SW 1271 (cell line): ENCODE results near the gene SLC37A3.
A peak's percentile ranks its signal among the peaks of the same experiment; 100 is the strongest.
"Not testable (repeated sequence)": the region's sequence is repeated elsewhere in the genome, so short reads cannot be mapped to it uniquely, and the experiment has no call there.

Experiments used
- DNase-seq, 2 experiments: peaks; one replicate each; lab custom pipeline; 2025; lab: John Stamatoyannopoulos, UW

SLC37A3 gene, protein sequence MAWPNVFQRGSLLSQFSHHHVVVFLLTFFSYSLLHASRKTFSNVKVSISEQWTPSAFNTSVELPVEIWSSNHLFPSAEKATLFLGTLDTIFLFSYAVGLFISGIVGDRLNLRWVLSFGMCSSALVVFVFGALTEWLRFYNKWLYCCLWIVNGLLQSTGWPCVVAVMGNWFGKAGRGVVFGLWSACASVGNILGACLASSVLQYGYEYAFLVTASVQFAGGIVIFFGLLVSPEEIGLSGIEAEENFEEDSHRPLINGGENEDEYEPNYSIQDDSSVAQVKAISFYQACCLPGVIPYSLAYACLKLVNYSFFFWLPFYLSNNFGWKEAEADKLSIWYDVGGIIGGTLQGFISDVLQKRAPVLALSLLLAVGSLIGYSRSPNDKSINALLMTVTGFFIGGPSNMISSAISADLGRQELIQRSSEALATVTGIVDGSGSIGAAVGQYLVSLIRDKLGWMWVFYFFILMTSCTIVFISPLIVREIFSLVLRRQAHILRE

DNA sequence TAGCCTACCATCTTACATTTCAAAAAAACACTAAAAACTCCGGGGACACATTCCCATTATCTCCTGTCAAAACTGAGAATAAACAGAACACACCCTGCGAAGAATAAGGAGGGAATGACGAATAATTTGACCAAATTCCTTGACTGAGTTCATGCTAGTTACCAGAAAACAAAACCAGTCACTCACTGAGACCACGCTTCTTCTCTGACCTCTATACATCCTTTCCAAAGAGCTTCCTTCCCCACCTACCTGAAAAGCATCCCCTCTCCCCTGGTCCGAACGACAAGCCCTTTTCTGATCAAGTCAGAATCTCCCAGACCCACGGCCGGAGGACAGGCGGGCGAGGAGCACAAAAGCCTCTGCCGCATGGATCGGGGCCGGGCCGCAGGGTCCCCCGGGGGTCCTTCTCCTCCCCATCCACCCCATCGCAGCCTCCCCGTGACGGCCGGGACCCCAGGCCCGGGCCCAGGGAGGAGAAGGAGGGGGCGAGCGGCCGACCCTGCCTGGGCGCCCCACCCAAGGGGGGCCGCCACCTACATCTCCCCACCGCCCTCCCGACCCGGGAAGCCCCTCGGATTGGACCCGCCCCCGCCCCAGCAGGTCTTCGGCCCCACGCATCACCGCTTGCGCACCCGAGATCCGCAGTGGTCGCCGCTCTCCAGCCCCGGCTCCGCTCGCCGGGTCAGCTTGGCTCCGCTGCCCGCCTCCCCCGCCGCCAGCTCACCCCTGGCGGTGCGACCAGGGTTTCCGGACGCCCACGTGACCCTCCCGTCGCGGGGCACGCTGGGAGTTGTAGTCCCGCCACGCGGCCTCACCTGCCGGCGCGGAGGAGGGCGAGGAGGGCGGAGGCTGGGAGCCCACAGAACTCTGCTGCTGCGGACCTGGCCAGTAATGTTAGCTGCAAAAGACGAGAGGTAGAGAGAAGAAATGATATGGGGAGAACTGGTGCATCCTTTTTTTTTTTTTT is at the start of gene SLC37A3:
Gene SLC37A3 (minus strand): TSS at position 747 of the 967 bp plus-strand sequence. CDS start 16,004 bp downstream, outside the sequence.
- DNase-seq: peak; percentile 24 to 50

DNA sequence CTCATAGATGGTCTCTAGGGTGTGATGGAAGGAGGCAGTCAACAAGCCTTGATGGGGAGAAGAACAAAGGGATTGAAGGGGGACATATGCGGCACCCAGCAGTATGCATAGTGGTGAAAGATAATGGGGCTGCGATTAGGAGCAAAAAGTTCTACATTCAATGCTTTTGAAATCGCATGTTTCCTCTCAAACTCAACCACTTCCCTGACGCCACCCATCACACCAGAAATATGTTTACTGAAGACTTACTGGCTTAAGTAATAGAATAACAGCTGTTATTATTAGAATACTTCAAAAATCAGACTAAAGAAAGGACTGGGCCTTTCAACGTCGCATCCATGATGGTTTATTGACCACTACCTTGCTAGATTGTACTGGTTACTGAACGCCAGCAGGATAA is 49.5 kb upstream of the SLC37A3 start:
- no peak for DNase-seq

DNA sequence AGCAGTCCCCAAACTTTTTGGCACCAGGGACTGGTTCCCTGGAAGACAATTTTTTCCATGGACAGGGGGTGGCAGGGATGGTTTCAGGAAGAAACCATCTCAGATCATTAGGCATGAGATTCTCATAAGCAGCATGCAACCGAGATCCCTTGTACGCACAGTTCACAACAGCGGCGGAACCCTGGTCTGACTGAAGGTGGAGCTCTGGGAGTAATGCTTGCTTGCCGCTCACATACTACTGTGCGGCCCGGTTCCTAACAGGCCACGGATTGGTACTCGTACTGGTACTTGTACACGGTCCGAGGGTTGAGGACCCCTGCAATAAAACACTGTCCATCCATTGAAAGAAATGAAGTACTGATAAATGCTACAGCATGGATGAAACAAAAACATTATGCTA is 48.1 kb upstream of the SLC37A3 start:
- no peak for DNase-seq

DNA sequence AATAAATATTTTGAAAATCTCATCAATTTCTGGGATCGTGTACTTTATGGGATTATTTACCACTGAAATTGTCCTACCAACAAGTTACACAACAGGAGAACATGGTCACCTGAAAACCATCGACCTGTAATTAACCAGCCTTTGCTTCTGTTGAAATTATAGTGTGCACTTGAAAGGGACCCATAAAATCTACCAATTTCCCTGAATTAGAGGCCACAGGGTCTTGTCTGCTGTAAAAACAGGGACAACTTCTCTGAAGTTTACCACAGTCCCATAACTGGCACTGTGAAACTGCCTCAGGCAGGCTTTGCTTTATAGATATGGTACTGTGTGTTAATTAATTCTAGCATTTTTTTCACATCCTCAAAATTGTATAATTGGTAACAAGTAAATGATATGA is 43.2 kb upstream of the SLC37A3 start:
- no peak for DNase-seq

DNA sequence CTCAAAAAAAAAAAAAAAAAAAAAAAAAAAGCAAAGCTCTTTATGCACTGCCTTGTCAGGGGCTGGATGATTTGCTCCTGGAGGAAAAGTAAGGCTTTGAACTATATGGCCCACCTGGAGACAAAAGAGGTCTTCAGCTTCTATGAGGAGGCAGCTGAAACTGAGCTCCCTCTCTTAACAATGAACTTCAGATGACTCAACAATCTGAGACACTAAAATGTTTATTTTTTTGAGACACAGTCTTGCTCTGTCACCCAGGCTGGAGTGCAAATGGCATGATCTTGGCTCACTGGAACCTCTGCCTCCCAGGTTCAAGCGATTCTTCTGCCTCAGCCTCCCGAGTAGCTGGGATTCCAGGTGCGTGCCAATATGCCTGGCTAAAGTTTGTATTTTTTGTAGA is 42.3 kb upstream of the SLC37A3 start:
- DNase-seq: no peak

DNA sequence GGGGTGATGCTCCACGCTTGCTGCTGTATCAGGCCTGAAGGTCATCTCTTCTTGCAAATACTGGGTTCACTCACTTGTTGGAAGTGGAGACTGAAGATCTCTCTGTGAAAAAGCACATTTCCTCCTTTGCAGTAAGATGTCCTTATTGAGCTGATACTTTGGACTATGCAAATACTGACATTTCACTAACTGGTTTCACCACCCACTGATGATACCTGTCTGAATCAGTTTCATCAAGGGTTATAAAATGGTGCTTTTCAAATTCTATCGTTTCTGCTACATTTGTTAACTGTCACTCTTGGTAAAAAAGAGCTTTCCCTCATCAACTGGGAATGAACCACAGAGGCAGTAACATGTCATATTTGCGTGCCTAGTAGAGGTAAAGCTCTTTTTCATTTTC is 41.0 kb upstream of the SLC37A3 start:
- no peak for DNase-seq

DNA sequence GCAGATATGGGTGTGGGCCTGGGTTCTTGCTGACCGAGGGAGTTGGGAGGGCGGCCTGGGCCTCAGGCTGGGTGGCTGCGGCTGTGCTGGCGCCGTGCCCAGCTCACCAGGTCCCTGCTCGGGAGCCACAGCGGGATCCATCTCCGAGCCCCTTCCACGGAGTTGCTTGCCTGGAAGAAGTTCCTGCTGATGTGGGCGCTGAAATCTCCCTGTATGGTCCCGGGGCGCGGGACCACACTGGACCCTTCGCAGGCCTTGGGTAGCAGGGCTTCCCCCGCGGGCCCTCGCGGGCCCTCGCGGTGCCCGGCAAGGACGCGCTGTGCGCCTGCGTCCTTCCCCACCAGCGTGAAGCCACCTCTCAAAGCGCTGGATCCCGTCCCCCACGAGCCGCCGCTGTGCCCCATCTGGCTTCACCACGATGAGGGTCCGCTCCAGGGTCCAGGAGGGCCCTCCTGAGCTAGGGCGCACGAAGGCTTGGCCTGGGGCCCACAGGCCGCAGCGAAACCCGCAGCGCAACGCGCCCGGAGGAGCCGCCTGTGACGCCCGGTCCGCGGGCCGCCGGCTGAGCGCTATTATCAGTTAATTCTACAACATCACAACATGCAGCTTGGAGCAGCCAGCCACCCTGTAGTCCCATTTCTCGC is 37.0 kb upstream of the SLC37A3 start:
- DNase-seq: no peak

DNA sequence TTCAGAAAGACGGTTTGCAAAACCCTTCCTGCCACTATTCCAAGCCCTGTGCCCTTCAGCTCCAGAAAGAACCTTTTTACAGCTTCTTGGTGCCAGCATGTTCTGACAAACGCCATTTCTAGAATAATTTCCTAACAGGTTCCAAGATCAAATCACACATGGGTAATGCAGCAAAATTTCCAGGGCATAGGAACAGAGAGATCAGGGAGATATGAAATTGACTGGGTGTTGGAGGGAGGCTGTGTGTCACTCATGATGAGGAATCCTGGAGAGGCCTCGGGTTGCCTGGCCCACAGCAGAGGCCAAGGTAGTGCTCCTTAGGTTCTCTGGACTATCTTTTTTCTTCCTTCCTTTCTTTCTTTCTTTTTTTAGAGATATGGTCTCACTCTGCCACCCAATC is 35.1 kb upstream of the SLC37A3 start:
- DNase-seq: no peak

DNA sequence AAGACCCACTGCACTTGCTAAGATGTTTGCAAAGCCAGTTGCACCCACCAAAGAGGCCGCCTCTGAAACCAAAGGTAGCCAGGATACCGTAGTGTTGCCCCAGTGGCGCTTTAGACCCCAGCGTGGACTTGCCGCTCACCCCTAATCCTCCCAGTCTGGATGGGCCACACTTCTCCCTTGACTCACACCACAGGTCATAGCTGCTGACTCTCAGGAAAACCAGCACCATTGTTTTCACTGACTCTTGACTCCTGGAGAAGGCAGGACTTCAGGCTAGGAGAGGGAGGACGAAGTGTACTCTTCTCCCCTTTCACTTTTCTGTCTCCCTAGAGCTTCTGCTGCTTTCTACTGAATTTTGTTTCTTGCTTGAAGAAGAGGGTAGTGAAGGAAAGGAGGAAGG is 27.8 kb upstream of the SLC37A3 start:
- DNase-seq: no peak

DNA sequence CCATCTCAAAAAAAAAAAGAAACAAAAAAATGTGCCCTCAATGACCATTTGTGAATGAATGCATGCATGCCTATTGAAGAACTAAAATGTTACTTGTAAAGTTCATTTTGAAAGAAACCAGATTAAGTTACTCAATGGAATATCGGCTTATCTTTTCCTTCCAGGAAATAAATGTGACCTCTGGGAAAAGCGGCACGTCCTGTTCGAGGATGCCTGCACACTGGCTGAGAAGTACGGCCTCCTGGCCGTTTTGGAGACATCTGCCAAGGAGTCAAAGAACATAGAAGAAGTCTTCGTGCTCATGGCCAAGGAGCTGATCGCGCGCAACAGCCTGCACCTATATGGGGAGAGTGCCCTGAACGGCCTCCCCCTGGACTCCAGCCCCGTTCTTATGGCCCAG is 27.4 kb upstream of the SLC37A3 start:
- DNase-seq: no peak

DNA sequence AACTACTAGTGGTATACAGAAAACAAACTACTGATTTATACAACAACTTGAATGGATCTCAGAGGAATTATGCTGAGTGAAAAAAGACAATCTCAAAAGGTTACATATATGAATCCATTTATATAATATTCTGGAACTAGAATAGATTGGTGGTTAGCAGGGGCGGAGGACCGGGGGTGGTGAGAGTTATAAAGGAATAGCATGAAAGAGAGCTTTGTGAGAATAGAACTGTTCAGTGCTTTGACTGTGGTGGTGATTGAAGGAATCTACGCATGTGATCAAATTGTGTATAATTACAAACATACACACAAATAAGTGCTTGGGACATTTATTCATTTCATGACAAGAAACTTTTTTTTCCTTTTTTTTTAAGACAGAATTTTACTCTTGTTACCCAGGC is 25.2 kb upstream of the SLC37A3 start:
- DNase-seq: no peak

DNA sequence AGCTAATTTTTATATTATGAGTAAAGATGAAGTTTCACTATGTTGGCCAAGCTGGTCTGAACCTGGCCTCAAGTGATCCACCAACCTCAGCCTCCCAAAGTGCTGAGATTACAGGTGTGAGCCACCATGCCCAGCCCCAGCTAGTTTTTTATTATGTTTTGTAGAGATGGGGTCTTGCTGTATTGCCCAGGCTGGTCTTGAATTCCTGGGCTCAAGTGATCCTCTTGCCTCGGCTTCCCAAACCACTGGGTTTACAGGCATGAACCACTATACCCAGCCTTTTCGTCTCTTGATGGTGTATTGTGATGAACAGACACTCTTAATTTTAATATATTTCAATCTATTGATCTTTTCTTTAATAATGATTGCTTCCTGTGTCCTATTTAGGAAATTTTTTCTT is 23.2 kb upstream of the SLC37A3 start:
- DNase-seq: no peak

DNA sequence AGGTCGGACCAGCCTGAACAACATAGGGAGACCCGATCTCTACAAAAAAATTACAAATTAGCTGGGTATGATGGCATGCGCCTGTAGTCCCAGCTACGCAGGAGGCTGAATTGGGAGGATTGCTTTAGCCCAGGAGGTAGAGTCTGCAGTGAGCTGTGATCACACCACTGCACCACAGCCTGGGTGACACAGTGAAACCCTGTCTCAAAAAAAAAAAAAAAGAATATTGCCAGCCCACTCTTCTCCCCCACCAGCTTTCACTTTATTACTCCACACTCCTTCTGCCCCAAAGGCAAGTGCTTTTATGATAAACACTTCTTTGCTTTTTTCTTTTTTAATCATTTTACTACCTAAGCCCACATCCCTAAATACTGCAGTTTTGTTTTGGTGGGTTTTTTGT is 20.3 kb upstream of the SLC37A3 start:
- DNase-seq: no peak

DNA sequence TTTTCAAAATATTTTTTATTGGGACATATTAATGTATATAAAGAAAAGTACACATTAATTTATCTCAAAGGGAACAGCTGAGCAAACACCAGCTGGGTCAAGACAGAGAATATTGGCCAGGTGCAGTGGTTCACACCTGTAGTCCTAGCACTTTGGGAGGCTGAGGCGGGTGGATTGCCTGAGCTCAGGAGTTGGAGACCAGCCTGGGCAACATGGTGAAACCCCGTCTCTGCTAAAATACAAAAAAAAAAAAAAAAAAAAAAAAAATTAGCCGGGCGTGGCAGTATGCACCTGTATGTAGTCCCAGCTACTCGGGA is 19.8 kb upstream of the SLC37A3 start:
- not testable (repeated sequence) for DNase-seq

DNA sequence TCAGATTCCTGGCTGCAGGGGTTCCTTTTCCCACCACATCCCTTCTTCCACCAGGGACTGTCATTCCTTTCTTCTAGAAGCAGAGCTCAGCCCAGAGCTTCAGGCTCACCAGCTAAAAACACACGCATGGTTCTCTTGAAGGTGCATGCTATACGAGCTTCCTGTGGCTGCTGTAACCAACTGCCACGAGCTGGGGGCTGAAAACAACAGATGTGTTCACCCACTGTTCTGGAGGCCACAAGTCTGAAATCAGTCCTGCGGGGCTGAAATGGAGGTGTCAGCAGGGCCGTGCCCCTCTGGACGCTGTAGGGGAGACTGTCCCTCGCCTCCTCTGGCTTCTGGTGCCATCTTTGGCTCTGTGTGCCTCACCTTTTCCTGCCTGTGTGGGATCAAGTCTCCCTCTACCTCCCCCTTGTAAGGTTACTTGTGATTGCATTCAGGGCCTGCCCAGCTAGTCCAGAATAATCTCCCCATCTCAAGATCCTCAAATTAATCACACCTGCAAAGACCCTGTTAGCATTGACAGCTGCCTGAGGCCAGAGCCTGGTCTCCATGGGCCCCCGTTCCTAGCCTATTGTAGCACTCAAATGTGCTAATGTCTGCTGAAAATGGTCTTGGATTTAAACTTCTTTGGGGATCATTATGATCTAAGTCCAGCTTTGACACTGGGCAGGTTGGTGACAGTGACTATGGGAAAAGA is 19.3 kb upstream of the SLC37A3 start:
- DNase-seq: no peak

DNA sequence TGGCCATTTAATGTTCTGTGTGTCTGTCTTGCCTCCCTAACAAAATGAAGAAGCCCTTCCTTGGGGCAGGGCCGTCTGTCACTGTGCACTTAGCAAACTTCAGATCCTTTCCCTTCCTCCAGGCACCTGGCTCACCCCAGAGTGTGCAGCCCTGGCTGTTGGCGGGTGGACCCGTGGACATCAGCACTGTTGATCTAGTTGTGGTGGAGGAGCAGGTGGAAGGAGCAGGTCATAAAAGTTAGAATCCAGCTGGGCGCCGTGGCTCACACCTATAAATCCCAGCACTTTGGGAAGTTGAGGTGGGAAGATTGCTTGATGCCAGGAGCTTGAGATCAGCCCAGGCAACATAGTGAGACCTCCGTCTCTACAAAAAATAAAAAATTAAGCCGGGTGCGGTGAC is 18.2 kb upstream of the SLC37A3 start:
- DNase-seq: no peak

DNA sequence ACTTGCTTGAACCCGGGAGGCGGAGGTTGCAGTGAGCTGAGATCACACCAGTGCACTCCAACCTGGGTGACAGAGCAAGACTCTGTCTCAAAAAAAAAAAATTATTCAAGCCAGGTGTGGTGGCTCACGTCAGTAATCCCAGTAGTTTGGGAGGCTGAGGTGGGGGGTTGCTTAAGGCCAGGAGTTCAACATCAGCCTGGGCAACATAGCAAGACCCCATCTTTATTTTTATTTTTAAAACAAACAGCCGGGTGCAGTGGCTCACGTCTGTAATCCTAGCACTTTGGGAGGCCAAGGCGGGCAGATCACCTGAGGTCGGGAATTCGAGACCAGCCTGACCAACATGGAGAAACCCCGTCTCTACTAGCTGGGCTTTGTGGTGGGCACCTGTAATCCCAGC is 17.5 kb upstream of the SLC37A3 start:
- not testable (repeated sequence) for DNase-seq

DNA sequence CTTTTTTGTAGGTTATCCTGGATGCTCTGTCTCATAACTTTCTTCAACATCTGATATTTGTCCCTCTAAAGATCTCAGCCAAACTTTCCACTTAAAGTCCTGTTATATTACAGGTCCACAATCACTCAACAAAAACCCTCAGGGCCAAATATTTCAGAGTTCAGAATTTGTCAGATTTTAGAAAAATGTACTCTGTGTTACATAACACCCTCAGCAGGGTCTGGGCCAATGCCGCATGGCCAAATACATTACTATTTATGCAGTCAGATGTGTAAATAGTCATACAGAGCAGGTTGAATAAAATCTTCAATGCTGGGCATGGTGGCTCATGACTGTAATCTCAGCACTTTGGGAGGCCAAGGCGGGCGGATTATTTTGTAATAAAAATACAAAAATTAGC is 17.0 kb upstream of the SLC37A3 start:
- DNase-seq: no peak

DNA sequence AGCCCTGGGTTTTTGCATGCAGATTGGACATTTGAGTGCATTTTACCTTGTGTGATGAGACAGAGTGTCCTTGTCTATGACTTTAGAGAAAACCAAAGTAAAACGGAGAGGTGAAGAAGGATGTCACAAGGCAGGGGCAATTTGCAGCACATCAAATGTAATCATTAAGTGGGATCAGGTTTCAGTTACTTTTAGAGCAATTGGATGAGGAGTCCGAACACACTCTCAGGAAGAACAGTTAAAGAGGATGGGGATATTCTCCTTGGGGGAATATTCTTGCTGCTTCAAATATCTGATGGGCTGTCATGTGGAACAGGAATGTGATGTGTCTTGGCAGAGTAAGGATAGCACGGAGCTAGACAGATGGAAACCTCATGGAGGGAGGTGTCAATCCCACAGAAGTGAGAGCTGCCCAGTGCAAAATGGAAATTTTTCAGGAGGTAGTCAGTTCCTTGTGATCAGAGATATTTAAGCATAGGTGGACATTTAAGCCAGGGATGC is 6.3 kb upstream of the SLC37A3 start:
- DNase-seq: no peak

DNA sequence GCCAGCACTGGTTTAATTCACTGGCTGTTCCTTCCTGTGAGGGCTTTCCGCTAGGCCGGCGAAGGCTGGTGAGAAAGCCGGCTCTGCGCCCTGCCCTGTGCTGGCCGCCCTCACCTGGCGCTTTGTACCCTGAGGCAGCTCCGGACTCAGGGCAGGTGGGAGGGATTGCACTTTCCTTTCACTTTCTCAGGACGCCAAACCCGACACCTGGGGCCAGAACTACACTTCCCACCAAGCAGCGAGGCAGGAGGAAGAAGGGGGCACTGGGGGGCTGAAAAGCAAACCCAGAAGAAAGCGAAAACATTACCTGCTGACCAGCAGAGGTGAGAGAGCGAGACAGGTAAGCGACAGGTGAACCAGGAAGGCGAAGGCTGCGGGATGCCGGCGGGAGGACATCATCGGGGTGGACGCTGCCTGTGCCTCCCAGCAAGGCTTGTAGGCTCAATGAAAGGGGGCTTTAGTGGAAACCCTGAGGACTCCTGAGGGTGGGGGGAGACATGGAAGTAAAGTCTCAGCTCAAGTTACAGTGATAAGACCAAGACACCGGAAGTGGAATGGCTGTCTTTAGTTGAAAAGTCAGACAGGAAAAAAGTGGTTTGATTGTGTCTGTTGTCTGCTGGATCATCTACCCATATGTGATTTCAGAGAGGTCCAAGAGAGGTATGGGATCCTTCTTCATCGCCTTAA is 5.7 kb upstream of the SLC37A3 start, which contains the start of gene RAB19:
Gene RAB19 (plus strand): TSS at position 181 of the 687 bp plus-strand sequence. CDS start 3,589 bp downstream, outside the sequence.
- DNase-seq: no peak
